ENCODE data around the gene NDUFB4. TPM values are rescaled to one million over a fixed set of nuclear protein-coding genes. Genes with fewer than 3 reads are reported as not detected.

Gene NDUFB4
- total and polyA plus RNA-seq, 9 of the 15 experiments (the other 6 are each of a cell fraction or from before 2014, with no cell fraction given): 124 to 670 (median 227) TPM

DNA sequence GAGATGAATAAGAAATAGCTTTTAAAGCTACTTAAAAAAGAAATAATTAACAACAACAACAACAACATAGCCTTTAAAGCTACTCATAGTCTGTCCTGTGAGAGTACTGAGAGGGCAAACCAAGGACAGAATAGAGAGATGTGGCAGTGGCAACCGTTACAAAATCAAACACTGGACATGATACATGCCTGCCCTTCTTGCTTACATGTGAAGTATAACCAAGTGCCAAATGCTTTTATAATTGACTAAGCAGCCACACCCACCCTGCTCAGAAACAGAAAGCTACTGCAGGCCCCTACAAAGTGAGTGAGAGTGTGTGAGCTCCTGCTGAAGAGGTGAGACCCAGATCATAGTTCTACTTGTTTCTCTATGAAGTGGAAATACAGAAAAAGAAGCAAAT is 38.4 kb downstream of the NDUFB4 start:
- CTCF ChIA-PET (ENCODE audit: low intra/inter-chr PET ratio): no interaction called here
- POLR2A ChIA-PET: interaction anchor here (1.4 kb wide), 1 partner anchor 38 kb away, joined by 5 read pairs; the partner anchor contains the start of gene NDUFB4
- intact Hi-C loops (cut with micrococcal nuclease) (no loop called here), in situ Hi-C loops (cut with MboI) (no loop called here)
- H3K4me3 ChIP-seq: no peak overlapping the region
- no peaks in the 10 kb centered on the region for H4K20me1 ChIP-seq (replicated peaks; ENCODE audit: control insufficient read depth, insufficient read depth, low read length)
- no peaks in the 10 kb centered on the region for H3K4me1 ChIP-seq (replicated peaks in 1 of 2; ENCODE audit: control insufficient read depth in 2 of 2, insufficient read depth in 2 of 2, low read length in 2 of 2)
- no peaks in the 10 kb centered on the region for H3K79me2 ChIP-seq (ENCODE audit: control insufficient read depth, insufficient read depth, low read length)
- H3K9ac ChIP-seq (ENCODE audit: insufficient read depth in 1 of 2, low read depth in 2 of 2, low read length in 2 of 2): no peak overlapping the region
- 0% methylated on average over 1 of the region's 1 CpG for WGBS (ENCODE audit: insufficient coverage, low coverage, missing lambda C conversion rate)
- H3K27ac ChIP-seq (ENCODE audit: extremely low read depth, low read depth, low read length): no peak overlapping the region
- no peak for DNase-seq (ENCODE audit: extremely low read depth in 1 of 4, low spot score in 3 of 4)
- TF ChIP-seq POLR3A (IDR thresholded peaks at IDR 0.05; ENCODE audit: borderline replicate concordance, extremely low read depth, insufficient read depth, insufficient read length) (no peak), HNRNPUL1 (IDR thresholded peaks at IDR 0.05; ENCODE audit: low read length) (no peak), ATF7 (IDR thresholded peaks at IDR 0.05) (no peak), RBBP5 (IDR thresholded peaks at IDR 0.05; ENCODE audit: borderline replicate concordance, insufficient read depth, low read length, poor library complexity, severe bottlenecking) (no peak), CGGBP1 (CRISPR knock-in tag; IDR thresholded peaks at IDR 0.05) (no peak), ZNF75A (CRISPR knock-in tag; IDR thresholded peaks at IDR 0.05) (no peak), E2F5 (CRISPR knock-in tag; IDR thresholded peaks at IDR 0.05) (no peak), RFX7 (CRISPR knock-in tag; IDR thresholded peaks at IDR 0.05) (no peak), BRD4 (IDR thresholded peaks at IDR 0.05) (no peak), ZNF431 (CRISPR knock-in tag; IDR thresholded peaks at IDR 0.05) (no peak), PURB (CRISPR knock-in tag; IDR thresholded peaks at IDR 0.05; ENCODE audit: low read depth) (no peak)
- no peaks in the 10 kb centered on the region for H3K27me3 ChIP-seq (ENCODE audit: control insufficient read depth in 2 of 2, insufficient read depth in 2 of 2, low read length in 2 of 2)
- ATAC-seq: no peak
- no peak overlapping the region for H3K4me2 ChIP-seq (ENCODE audit: insufficient read depth, low read length)
- no TSS peak for BruUV-seq (replicated peaks)
- H3K36me3 ChIP-seq (ENCODE audit: control insufficient read depth, insufficient read depth, low read length): no peaks in the 10 kb centered on the region
- no peaks in the 10 kb centered on the region for H3K9me1 ChIP-seq (ENCODE audit: control insufficient read depth, insufficient read depth, low read length)
- H2AFZ ChIP-seq (ENCODE audit: low read depth, low read length): peak overlapping the region; percentile 32; the same call in 1 of the 2 replicates
- FAIRE-seq: no peak
- H3K9me3 ChIP-seq (replicated peaks; ENCODE audit: control insufficient read depth, insufficient read depth, low read depth, low read length): no peaks in the 10 kb centered on the region

Data from K562 (cell line).